ENCODE measurements around the gene SUFU.

DNA sequence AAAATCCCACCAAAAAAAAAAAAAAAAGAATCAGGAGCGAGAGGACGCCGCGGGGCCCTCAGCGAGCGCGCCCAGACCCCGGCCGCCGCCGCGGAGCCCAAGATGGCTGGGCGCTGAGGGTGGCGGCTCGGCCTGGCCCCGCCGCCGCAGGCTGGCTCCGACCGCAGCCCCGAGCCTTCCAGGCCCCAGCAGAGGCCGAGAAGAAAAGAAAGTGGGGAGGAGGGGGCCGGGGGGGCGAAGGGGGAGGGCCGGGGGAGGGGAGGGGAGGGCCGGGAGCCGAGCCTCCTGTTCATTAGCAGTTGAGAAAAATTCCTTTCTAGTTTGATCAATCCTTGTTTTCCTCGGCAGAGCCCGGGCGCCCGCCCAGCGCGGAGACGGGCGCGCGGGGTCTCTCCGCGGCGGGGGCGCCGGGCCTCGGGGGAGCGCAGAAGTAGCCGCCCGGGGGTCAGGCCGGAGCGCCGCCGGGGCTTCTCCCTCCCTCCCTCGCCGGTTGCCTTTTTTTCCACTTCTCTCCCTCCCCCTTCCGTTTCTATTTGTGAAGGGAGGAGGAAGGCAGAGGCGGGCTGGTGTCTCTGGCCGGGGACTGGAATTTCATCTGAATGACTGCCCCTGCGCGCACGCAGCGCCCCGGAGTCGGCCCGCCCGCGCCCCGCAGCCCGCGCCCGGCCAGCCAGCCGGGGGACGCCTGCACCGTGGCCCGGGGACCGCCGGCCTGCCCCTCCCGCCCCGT lies 139.7 kb downstream of the SUFU start:
- no peak for TF ChIP-seq CTCF (IDR thresholded peaks at IDR 0.05)
- TF ChIP-seq EZH2 (IDR thresholded peaks at IDR 0.05; ENCODE audit: borderline replicate concordance, insufficient read depth, low read depth, low read length, poor library complexity, severe bottlenecking), result no peak

Measured in B cell (primary cell).